A549 (cell line): ENCODE measurements around the gene GPR4. TPM values are rescaled to one million over a fixed set of nuclear protein-coding genes. Genes with fewer than 3 reads are reported as not detected.

ENCODE experiments used
- ATAC-seq, 2 experiments: fragments of 200-7000 bp in 1 of 2; fragments of >200 bp in 1 of 2; cut with Nextera tagmentation in 1 of 2; cut with Tn5 transposase in 1 of 2; 3 replicates each; pipeline versions ENCODE4 v1.8.0 to v1.9.1; 2018 to 2020; ENCODE audit warnings: mild to moderate bottlenecking in 1 of 2, moderate library complexity in 1 of 2
- CTCF ChIA-PET: fragments of 300-600 bp; sonication (Branson Sonifier 250); formaldehyde crosslinking; extraction: SDS; loops from one replicate; lab custom pipeline; 2021; ENCODE audit warnings: antibody characterized with exemption, inconsistent platforms; lab: Yijun Ruan, JAX
- POLR2A ChIA-PET: fragments of 350-600 bp; formaldehyde crosslinking; extraction: SDS; loops from one replicate; lab custom pipeline; 2021; ENCODE audit warnings: antibody characterized with exemption, inconsistent platforms; lab: Yijun Ruan, JAX
- DNase-seq, 2 experiments: peaks; one replicate each; pipeline versions ENCODE4 v3.0.0 to v3.0.0-alpha.2; 2011 to 2016; ENCODE audit warnings: low read depth in 1 of 2, low spot score in 1 of 2
- FAIRE-seq: peaks from 2 replicates; lab custom pipeline; 2011; peaks lifted over from hg19 to GRCh38; lab: Jason Lieb, UNC
- H3K27ac ChIP-seq, 2 experiments: fragments of >200 bp; sonication (Bioruptor Twin); formaldehyde crosslinking; 3 replicates each; pipeline ENCODE4 v1.5.1; 2016 to 2017
- H3K4me1 ChIP-seq: fragments of >200 bp; sonication (Bioruptor Twin); formaldehyde crosslinking; 3 replicates; pipeline ENCODE4 v1.6.1; 2016
- H3K4me2 ChIP-seq: fragments of >200 bp; sonication (Bioruptor Twin); formaldehyde crosslinking; 3 replicates; pipeline ENCODE4 v1.6.1; 2016
- H3K4me3 ChIP-seq: fragments of >200 bp; sonication (Bioruptor Twin); formaldehyde crosslinking; 3 replicates; pipeline ENCODE4 v1.5.1; 2016
- H3K9me3 ChIP-seq: fragments of >200 bp; sonication (Bioruptor Twin); formaldehyde crosslinking; 3 replicates; pipeline ENCODE4 v1.6.1; 2016
- BHLHE40 ChIP-seq: IDR thresholded peaks from 2 replicates; pipeline ENCODE4 v1.6.1; 2012; ENCODE audit warnings: low read depth, low read length, inconsistent platforms
- CEBPB ChIP-seq, 2 experiments: fragments of >200 bp in 1 of 2; sonication (Bioruptor Twin) in 1 of 2; formaldehyde crosslinking in 1 of 2; IDR thresholded peaks; 2 replicates each; pipeline ENCODE4 v1.6.1; 2012 to 2016
- CHD2 ChIP-seq: fragments of 150-350 bp; IDR thresholded peaks from 2 replicates; pipeline ENCODE4 v1.6.1; 2014; ENCODE audit warnings: low read length; ENCODE audit not compliant: partially characterized antibody
- CHD4 ChIP-seq: fragments of 200-600 bp; sonication (generic); IDR thresholded peaks from 2 replicates; pipeline ENCODE4 v1.6.1; 2016; ENCODE audit warnings: antibody characterized with exemption, mild to moderate bottlenecking, borderline replicate concordance
- EP300 ChIP-seq, 2 experiments: fragments of >200 bp; sonication (Bioruptor Twin); formaldehyde crosslinking; IDR thresholded peaks; 2 replicates in 1 of 2; 3 replicates in 1 of 2; pipeline ENCODE4 v1.6.1; 2016 to 2017
- ESRRA ChIP-seq: fragments of 150-350 bp; IDR thresholded peaks from 2 replicates; pipeline ENCODE4 v1.6.1; 2014; ENCODE audit warnings: mild to moderate bottlenecking, low read length, borderline replicate concordance
- FOSB ChIP-seq: fragments of 250-450 bp; sonication (Bioruptor Pico); IDR thresholded peaks from 2 replicates; pipeline ENCODE4 v1.5.0; 2020; ENCODE audit warnings: mild to moderate bottlenecking, moderate library complexity
- GATA3 ChIP-seq: IDR thresholded peaks from 2 replicates; pipeline ENCODE4 v1.6.1; 2012; ENCODE audit warnings: borderline replicate concordance
- HDAC2 ChIP-seq: fragments of 200-600 bp; sonication (generic); IDR thresholded peaks from 2 replicates; pipeline ENCODE4 v1.6.1; 2016
- HOXB13 ChIP-seq: fragments of 250-450 bp; sonication (Bioruptor Pico); IDR thresholded peaks from 2 replicates; pipeline ENCODE4 v1.5.0; 2020; ENCODE audit warnings: low read depth, mild to moderate bottlenecking, moderate library complexity
- KDM5A ChIP-seq: fragments of 200-600 bp; sonication (generic); IDR thresholded peaks from 2 replicates; pipeline ENCODE4 v1.6.1; 2016; ENCODE audit warnings: antibody characterized with exemption, mild to moderate bottlenecking
- RFX5 ChIP-seq: fragments of 450-650 bp; IDR thresholded peaks from 2 replicates; pipeline ENCODE4 v1.7.1; 2014; ENCODE audit warnings: antibody characterized with exemption, mild to moderate bottlenecking, moderate library complexity
- RNF2 ChIP-seq: fragments of 200-600 bp; sonication (generic); IDR thresholded peaks from 2 replicates; pipeline ENCODE4 v1.6.1; 2016; ENCODE audit warnings: low read depth, mild to moderate bottlenecking, antibody characterized with exemption, moderate library complexity, borderline replicate concordance
- TFCP2L1 ChIP-seq: fragments of 250-450 bp; sonication (Bioruptor Pico); IDR thresholded peaks from 2 replicates; pipeline ENCODE4 v1.5.0; 2021; ENCODE audit warnings: mild to moderate bottlenecking
- ZC3H11A ChIP-seq: fragments of 450-650 bp; IDR thresholded peaks from 2 replicates; pipeline ENCODE4 v1.6.1; 2014; ENCODE audit warnings: antibody characterized with exemption, mild to moderate bottlenecking
- ZFP36 ChIP-seq: fragments of 450-650 bp; IDR thresholded peaks from 2 replicates; pipeline ENCODE4 v1.6.1; 2014; ENCODE audit warnings: borderline replicate concordance; ENCODE audit not compliant: partially characterized antibody
- WGBS: methylation state at CpG from one replicate; pipeline ENCODE4 v1.1.6; 2017; ENCODE audit errors: missing lambda C conversion rate; 5-methylcytosine and 5-hydroxymethylcytosine counted together
- polyA plus RNA-seq, 4 experiments: library from polyadenylated mRNA; depleted of rRNA in 3 of 4; stranded (reverse); fragments of >200 nt; fragmentation: RNase III in 1 of 4; extraction: RNeasy Plus Mini Kit Qiagen cat#74134 plus additional on column Dnase treatment in 1 of 4; gene quantifications; 2 replicates in 3 of 4; 3 replicates in 1 of 4; pipeline ENCODE4 v1.2.3, GENCODE V29; 2011 to 2017
- TF ChIP-seq, protein P1 (sequence below): fragments of 450-650 bp; IDR thresholded peaks from 2 replicates; pipeline ENCODE4 v1.6.1; 2014; ENCODE audit warnings: antibody characterized with exemption
- TF ChIP-seq, protein P2 (sequence below): fragments of 250-450 bp; sonication (Bioruptor Pico); IDR thresholded peaks from 2 replicates; pipeline ENCODE4 v1.5.0; 2021; ENCODE audit warnings: mild to moderate bottlenecking, moderate library complexity, borderline replicate concordance
- TF ChIP-seq, protein P3 (sequence below): fragments of 200-600 bp; sonication (generic); IDR thresholded peaks from 2 replicates; pipeline ENCODE4 v1.6.1; 2016; ENCODE audit warnings: antibody characterized with exemption, mild to moderate bottlenecking, moderate library complexity

Gene GPR4
- polyA plus RNA-seq, 2 of the 4 experiments (the other 2 are of a cell fraction): 0.03 to 0.10 TPM

DNA sequence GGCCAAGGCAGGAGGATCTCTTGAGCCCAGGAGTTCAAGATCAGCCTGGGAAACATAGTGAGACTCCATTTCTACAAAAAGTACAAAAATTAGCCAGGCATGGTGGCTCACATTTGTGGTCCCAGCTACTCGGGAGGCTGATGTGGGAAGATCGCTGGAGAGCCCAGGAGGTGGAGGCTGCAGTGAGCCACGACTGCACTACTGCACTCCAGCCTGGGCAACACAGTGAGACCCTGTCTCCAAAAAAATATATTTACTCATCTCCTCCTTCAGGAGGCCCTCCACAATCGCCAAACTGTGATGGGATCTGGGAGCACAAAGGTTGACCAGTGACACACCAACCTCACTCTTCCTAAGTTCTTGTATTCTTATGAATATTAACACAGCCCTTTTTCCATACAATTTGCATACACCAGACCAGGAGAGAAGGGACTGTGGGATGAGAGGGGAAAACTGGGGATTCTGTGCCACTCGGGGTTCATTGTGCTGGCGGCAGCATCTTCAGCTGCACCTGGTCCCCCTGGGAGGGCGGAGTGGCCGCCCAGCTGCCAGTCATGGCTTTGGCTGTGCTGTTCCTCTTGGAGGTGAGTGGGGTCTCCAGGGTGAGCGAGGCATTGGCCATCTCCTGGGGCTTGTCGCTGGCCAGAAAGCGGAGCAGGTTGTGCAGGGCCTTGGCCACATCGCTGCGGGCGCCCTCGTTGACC lies 11.6 kb downstream of the GPR4 start:
- Histone ChIP-seq H3K27ac (no peak overlapping the region), H3K4me2 (no peak overlapping the region; the same call in 2 of the 3 replicates), H3K4me3 (no peak overlapping the region), H3K9me3 (no peaks in the 10 kb centered on the region), H3K4me1 (peaks cover 5% of the 10 kb centered on the region)
- FAIRE-seq (no peak), ATAC-seq (peak; percentile 19 to 40; a peak in 4 of 6 replicates), DNase-seq (no peak)
- CTCF ChIA-PET: interaction anchor here (0.6 to 4.2 kb wide), 29 partner anchors 10 to 520 kb away, joined by 3 to 92 read pairs (median 5); partner anchors contain the start of genes EML2, MEIOSIN, QPCTL and SIX5
- no peak for TF ChIP-seq HOXB13
- no peak for TF ChIP-seq BHLHE40
- no peak for TF ChIP-seq CHD4
- TF ChIP-seq, protein P1, sequence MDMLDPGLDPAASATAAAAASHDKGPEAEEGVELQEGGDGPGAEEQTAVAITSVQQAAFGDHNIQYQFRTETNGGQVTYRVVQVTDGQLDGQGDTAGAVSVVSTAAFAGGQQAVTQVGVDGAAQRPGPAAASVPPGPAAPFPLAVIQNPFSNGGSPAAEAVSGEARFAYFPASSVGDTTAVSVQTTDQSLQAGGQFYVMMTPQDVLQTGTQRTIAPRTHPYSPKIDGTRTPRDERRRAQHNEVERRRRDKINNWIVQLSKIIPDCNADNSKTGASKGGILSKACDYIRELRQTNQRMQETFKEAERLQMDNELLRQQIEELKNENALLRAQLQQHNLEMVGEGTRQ: no peak
- no peak for TF ChIP-seq RNF2
- TF ChIP-seq ESRRA: no peak
- no peak for TF ChIP-seq KDM5A
- TF ChIP-seq, protein P2, sequence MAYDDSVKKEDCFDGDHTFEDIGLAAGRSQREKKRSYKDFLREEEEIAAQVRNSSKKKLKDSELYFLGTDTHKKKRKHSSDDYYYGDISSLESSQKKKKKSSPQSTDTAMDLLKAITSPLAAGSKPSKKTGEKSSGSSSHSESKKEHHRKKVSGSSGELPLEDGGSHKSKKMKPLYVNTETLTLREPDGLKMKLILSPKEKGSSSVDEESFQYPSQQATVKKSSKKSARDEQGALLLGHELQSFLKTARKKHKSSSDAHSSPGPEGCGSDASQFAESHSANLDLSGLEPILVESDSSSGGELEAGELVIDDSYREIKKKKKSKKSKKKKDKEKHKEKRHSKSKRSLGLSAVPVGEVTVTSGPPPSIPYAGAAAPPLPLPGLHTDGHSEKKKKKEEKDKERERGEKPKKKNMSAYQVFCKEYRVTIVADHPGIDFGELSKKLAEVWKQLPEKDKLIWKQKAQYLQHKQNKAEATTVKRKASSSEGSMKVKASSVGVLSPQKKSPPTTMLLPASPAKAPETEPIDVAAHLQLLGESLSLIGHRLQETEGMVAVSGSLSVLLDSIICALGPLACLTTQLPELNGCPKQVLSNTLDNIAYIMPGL (CRISPR knock-in tag): no peak
- TF ChIP-seq CEBPB (IDR thresholded peaks at IDR 0.05): no peak
- WGBS: 47% methylated on average over 15 of the region's 15 CpGs
- POLR2A ChIA-PET: interaction anchor here (1.4 kb wide), 1 partner anchor 52 kb away, joined by 3 read pairs; no protein-coding TSS in a partner anchor

DNA sequence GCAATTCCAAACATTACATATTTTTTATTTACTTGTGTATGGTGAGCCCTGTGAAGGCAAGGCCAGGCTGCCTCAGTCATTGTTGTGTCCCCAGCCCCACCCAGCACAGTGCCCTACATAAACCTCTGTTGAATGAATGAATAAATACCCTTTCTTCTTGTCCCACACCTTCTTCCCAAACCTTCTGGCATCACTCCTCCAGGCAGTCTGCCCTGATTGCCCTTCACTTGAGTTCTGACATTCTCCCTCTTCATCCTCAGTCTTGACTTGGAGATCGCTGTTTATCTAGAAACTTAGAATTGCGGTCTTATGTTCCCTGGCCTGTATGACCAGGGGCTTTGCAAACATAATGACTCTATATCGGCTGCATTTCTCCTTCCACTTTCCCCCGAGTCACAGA lies 12.2 kb downstream of the GPR4 start:
- ATAC-seq (no peak), DNase-seq (no peak), FAIRE-seq (no peak)
- Histone ChIP-seq H3K9me3 (no peaks in the 10 kb centered on the region), H3K27ac (no peak overlapping the region), H3K4me3 (no peak overlapping the region), H3K4me2 (no peak overlapping the region), H3K4me1 (peaks cover 9% of the 10 kb centered on the region)
- TF ChIP-seq ZC3H11A (no peak), GATA3 (no peak), ZFP36 (peak; percentile 83)
- CTCF ChIA-PET: interaction anchor here (0.9 to 10.5 kb wide), 9 partner anchors 13 to 92 kb away, joined by 3 to 92 read pairs (median 12); partner anchors contain the start of gene EML2
- POLR2A ChIA-PET: no interaction called here
- 90% methylated on average over 4 of the region's 4 CpGs for WGBS

DNA sequence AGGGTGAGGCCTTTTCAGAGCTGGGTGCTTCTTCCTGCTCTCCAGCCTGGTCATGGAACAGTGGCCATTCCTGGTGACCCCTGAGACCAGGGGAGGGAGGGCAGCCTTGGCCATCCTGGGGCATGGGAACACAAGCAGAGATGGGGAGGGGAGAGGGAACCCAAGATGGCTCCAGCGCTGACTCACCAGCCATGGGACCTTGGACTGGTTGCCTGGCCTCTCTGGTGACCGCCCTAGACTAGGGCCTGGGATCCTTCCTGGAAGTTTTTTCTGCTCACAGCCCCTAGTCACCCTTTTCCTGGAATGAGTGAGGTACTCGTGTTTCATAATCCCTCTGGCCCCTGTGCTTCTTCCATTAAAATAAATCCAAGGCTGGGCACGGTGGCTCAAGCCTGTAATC lies 14.1 kb downstream of the GPR4 start:
- Histone ChIP-seq H3K4me2 (no peak overlapping the region), H3K4me3 (no peak overlapping the region), H3K4me1 (peaks cover 9% of the 10 kb centered on the region), H3K9me3 (no peaks in the 10 kb centered on the region), H3K27ac (peak overlapping the region in 1 of 2 experiments; percentile 21; a peak in 2 of 6 replicates)
- ChIA-PET POLR2A (no interaction called here), CTCF (interaction anchor here (0.6 to 10.5 kb wide), 6 partner anchors 10 to 89 kb away, joined by 3 to 91 read pairs (median 4); partner anchors contain the start of gene EML2)
- DNase-seq (peak in 1 of 2 experiments; percentile 56), ATAC-seq (no peak), FAIRE-seq (no peak)
- TF ChIP-seq EP300 (IDR thresholded peaks at IDR 0.05): no peak
- no peak for TF ChIP-seq HDAC2
- no peak for TF ChIP-seq TFCP2L1
- TF ChIP-seq, protein P3, sequence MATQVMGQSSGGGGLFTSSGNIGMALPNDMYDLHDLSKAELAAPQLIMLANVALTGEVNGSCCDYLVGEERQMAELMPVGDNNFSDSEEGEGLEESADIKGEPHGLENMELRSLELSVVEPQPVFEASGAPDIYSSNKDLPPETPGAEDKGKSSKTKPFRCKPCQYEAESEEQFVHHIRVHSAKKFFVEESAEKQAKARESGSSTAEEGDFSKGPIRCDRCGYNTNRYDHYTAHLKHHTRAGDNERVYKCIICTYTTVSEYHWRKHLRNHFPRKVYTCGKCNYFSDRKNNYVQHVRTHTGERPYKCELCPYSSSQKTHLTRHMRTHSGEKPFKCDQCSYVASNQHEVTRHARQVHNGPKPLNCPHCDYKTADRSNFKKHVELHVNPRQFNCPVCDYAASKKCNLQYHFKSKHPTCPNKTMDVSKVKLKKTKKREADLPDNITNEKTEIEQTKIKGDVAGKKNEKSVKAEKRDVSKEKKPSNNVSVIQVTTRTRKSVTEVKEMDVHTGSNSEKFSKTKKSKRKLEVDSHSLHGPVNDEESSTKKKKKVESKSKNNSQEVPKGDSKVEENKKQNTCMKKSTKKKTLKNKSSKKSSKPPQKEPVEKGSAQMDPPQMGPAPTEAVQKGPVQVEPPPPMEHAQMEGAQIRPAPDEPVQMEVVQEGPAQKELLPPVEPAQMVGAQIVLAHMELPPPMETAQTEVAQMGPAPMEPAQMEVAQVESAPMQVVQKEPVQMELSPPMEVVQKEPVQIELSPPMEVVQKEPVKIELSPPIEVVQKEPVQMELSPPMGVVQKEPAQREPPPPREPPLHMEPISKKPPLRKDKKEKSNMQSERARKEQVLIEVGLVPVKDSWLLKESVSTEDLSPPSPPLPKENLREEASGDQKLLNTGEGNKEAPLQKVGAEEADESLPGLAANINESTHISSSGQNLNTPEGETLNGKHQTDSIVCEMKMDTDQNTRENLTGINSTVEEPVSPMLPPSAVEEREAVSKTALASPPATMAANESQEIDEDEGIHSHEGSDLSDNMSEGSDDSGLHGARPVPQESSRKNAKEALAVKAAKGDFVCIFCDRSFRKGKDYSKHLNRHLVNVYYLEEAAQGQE: no peak
- TF ChIP-seq FOSB: no peak
- no peak for TF ChIP-seq RFX5
- no peak for TF ChIP-seq BHLHE40
- no peak for TF ChIP-seq CHD2
- 67% methylated on average over 4 of the region's 4 CpGs for WGBS
